Heart left ventricle (tissue), 16 donors: ENCODE data around the gene ZCCHC2. TPM values are rescaled to one million over a fixed set of nuclear protein-coding genes. Genes with fewer than 3 reads are reported as not detected.
A peak's percentile ranks its signal among the peaks of the same experiment; 100 is the strongest.

Experiments used
- ATAC-seq, 4 donors: fragments of 200-7000 bp; cut with Tn5 transposase; one replicate each; pipeline ENCODE4 v1.9.1; 2020 to 2022; ENCODE audit warnings: moderate library complexity in 4 of 4, mild to moderate bottlenecking in 3 of 4, moderate number of reproducible peaks in 1 of 4
- DNase-seq, 5 donors: peaks; one replicate each; pipeline ENCODE4 v3.0.0-alpha.2; 2020
- H3K27ac ChIP-seq, 12 donors: fragments of 200-600 bp; sonication (generic) in 4 of 12; one replicate each; pipeline versions ENCODE4 v1.5.0 to v1.8.0; 2016 to 2022; ENCODE audit warnings: mild to moderate bottlenecking in 2 of 12
- H3K27me3 ChIP-seq, 9 donors: fragments of 200-600 bp; sonication (generic) in 2 of 9; one replicate each; pipeline versions ENCODE4 v1.5.1 to v1.8.0; 2016 to 2022; ENCODE audit warnings: mild to moderate bottlenecking in 3 of 9
- H3K36me3 ChIP-seq, 9 donors: fragments of 200-600 bp; sonication (generic) in 2 of 9; one replicate each; pipeline versions ENCODE4 v1.5.0 to v1.8.0; 2018 to 2022; ENCODE audit warnings: mild to moderate bottlenecking in 2 of 9
- H3K4me1 ChIP-seq, 12 donors: fragments of 200-600 bp; sonication (generic) in 4 of 12; one replicate each; pipeline versions ENCODE4 v1.5.0 to v1.8.0; 2016 to 2022; ENCODE audit warnings: mild to moderate bottlenecking in 3 of 12
- H3K4me3 ChIP-seq, 12 donors: fragments of 200-600 bp; sonication (generic) in 4 of 12; one replicate each; pipeline versions ENCODE4 v1.5.0 to v1.8.0; 2017 to 2022; ENCODE audit warnings: mild to moderate bottlenecking in 9 of 12, moderate library complexity in 4 of 12
- H3K9me3 ChIP-seq, 12 donors: fragments of 200-600 bp; sonication (generic) in 4 of 12; one replicate each; pipeline versions ENCODE4 v1.5.0 to v1.8.0; 2016 to 2022; ENCODE audit warnings: mild to moderate bottlenecking in 1 of 12
- CTCF ChIP-seq, 12 donors: fragments of 200-600 bp; sonication (generic) in 4 of 12; IDR thresholded peaks; one replicate each; pipeline versions ENCODE4 v1.5.0 to v1.8.0; 2018 to 2022; ENCODE audit warnings: antibody characterized with exemption in 12 of 12, mild to moderate bottlenecking in 5 of 12
- POLR2A ChIP-seq, 2 donors: fragments of 450-650 bp; IDR thresholded peaks; one replicate each; pipeline ENCODE4 v1.6.1; 2017; ENCODE audit warnings: antibody characterized with exemption in 2 of 2, mild to moderate bottlenecking in 2 of 2, moderate library complexity in 2 of 2
- WGBS, 4 donors: extraction: QIAGEN DNeasy Blood & Tissue Kit in 2 of 4; methylation state at CpG; one replicate each; pipeline versions ENCODE4 v1.1.5 to v1.1.7; 2013 to 2018; 5-methylcytosine and 5-hydroxymethylcytosine counted together
- intact Hi-C, 10 donors: fragments of 100-400 bp; cut with DNase I; formaldehyde crosslinking; loops; one replicate each; pipeline versions ENCODE4 v1.11.1 to v1.14.2; 2022
- polyA plus RNA-seq, 2 donors: library from polyadenylated mRNA; stranded (reverse); fragments of 200-250 nt; gene quantifications; one replicate each; pipeline ENCODE4 v1.2.3, GENCODE V29; 2013
- total RNA-seq, 9 donors: library from RNA; depleted of rRNA in 2 of 9; stranded (reverse); fragments of >200 nt in 2 of 9; fragmentation: NEBNext Ultra II Directional in 3 of 9; extraction: Animal tissue kit (Norgen Biotek cat#: 25700) in 3 of 9; gene quantifications; one replicate each; pipeline versions ENCODE4 v1.1.0 to v1.2.4, GENCODE V29; 2016 to 2023
- donor health status: ischemic (EF 13 %, LVEDD 7.1; RV severe dilation, severe dysfunction).
- donor health status: healthy with polysubstance abuse.
- donor health status: DM: no; HTN: yes; CAD: no.
- donor health status: DM: no; HTN: no; CAD: no.
- donor health status: ischemic (EF 25% LVEDD 6.9; RV normal size, moderate dysfunction).
- donor health status: ischemic (EF 25% LVEDD 5.7; RV mildly dilated, moderate dysfunction).
- donor health status: healthy.
- donor health status: DM: yes; HTN: yes; CAD: no.
- donor health status: ischemic (EF 35%, LVEDD 5.7; RV mildly dilated, moderate dysfunction).
- donor health status: nonischemic (EF 11% LVEDD 7.7; RV severe dilation, severe dysfunction).
- donor health status: DM: yes; HTN: yes; CAD: no.
- donor health status: PGD.
- donor health status: ischemic (EF 29% LVEDD 5.4; RV normal size, mild dysfunction).
- donor health status: nonischemic (EF 23%, LVEDD 6.1; RV moderate dilation, normal function).

ZCCHC2 gene
- total and polyA plus RNA-seq, 11 donors: 5.6 to 27.5 (median 18.6) TPM

- 96 to 99% (median 98%) methylated on average over 11 of the region's 11 CpGs for WGBS, 4 donors
- intact Hi-C loops: no loop called here
- TF ChIP-seq CTCF (IDR thresholded peaks at IDR 0.05): no peak
- TF ChIP-seq POLR2A (IDR thresholded peaks at IDR 0.05): no peak
Measured at GRCh38 chr18:62574776-62575175, 52.0 kb downstream of the ZCCHC2 start.

DNA sequence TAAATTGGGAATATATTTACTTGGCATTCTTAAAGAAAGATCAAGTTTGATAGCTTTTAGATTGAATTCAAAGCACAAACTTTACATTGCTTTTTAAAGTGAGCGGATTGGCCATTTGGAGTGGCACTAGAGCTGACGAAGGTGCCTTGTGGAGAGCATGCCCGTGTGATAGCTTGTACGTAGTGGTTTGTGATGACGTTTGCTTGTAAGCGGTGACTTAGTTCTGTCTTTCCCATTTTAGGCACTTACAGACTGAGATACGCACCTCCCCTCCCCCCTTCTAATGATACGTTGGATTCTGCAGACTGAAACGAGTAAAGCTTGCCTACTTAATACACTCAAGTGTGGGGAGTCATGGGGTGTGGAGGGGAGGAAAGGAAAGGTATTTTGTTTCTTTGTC, 53.4 kb downstream of the ZCCHC2 start:
- Histone ChIP-seq H3K27ac (peak overlapping the region in 1 of 12 donors; percentile 72), H3K27me3 (no peaks in the 10 kb centered on the region), H3K36me3 (peaks cover 0 to 90% (median 64%) of the 10 kb centered on the region in 9 donors), H3K4me1 (peaks cover 0 to 6% (median 0%) of the 10 kb centered on the region in 12 donors), H3K9me3 (no peaks in the 10 kb centered on the region), H3K4me3 (no peak overlapping the region)
- intact Hi-C loops: no loop called here
- WGBS, 4 donors: 92 to 95% (median 94%) methylated on average over 9 of the region's 9 CpGs
- ATAC-seq: no peak
- DNase-seq: no peak
- no peak for TF ChIP-seq POLR2A (IDR thresholded peaks at IDR 0.05)
- TF ChIP-seq CTCF (IDR thresholded peaks at IDR 0.05): no peak

More at GRCh38 chr18:62574776-62575175, 52.0 kb downstream of the ZCCHC2 start:
- Histone ChIP-seq H3K4me1 (peaks cover 0 to 6% (median 0%) of the 10 kb centered on the region in 12 donors), H3K27ac (no peak overlapping the region), H3K36me3 (peaks cover 0 to 100% (median 79%) of the 10 kb centered on the region in 9 donors), H3K9me3 (no peaks in the 10 kb centered on the region), H3K27me3 (no peaks in the 10 kb centered on the region), H3K4me3 (no peak overlapping the region)
- no peak for DNase-seq
- ATAC-seq: peak in 1 of 4 donors; percentile 47

GRCh38 chr18:62576845-62577512, 54.2 kb downstream of the ZCCHC2 start:
- ATAC-seq (peak in 1 of 4 donors; percentile 28), DNase-seq (no peak)
- Histone ChIP-seq H3K4me3 (no peak overlapping the region), H3K9me3 (no peaks in the 10 kb centered on the region), H3K36me3 (peaks cover 0 to 83% (median 59%) of the 10 kb centered on the region in 9 donors), H3K27me3 (no peaks in the 10 kb centered on the region), H3K27ac (peak overlapping the region in 1 of 12 donors; percentile 72), H3K4me1 (peaks cover 0 to 6% (median 0%) of the 10 kb centered on the region in 12 donors)
- 90 to 92% (median 91%) methylated on average over 9 of the region's 9 CpGs for WGBS, 4 donors
- intact Hi-C loops: no loop called here
- TF ChIP-seq CTCF (IDR thresholded peaks at IDR 0.05): no peak
- no peak for TF ChIP-seq POLR2A (IDR thresholded peaks at IDR 0.05)

DNA sequence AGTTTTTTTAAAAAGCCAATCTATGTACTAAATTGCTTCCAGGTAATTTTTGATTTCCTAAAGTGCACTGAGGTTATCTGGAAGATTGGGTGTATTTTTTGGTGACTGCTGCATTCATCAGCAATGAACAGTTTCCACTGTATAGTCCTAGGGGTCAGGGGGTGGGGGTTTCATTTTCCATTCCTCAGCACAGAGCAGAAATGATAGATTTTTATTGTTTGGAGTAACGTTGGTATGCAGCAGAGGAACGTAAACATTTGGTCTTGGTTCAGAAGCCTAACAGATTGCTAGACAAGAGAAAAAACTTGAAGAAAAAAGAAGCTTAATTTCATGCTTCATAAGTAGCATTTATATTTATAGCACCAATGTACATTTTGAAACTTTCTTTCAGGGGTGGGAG, 54.9 kb downstream of the ZCCHC2 start:
- Histone ChIP-seq H3K36me3 (peaks cover 0 to 75% (median 51%) of the 10 kb centered on the region in 9 donors), H3K27ac (peak overlapping the region in 2 of 12 donors; percentile 24 to 72), H3K4me3 (no peak overlapping the region), H3K4me1 (peaks cover 0 to 6% (median 0%) of the 10 kb centered on the region in 12 donors), H3K9me3 (no peaks in the 10 kb centered on the region), H3K27me3 (no peaks in the 10 kb centered on the region)
- TF ChIP-seq POLR2A (IDR thresholded peaks at IDR 0.05) (no peak), CTCF (IDR thresholded peaks at IDR 0.05) (no peak)
- 48 to 83% (median 82%) methylated on average over 2 of the region's 2 CpGs for WGBS, 4 donors
- ATAC-seq (no peak), DNase-seq (no peak)
- intact Hi-C loops: no loop called here
